ENCODE data around the gene LRRC74B. TPM values are rescaled to one million over a fixed set of nuclear protein-coding genes. Genes with fewer than 3 reads are reported as not detected.
A peak's percentile ranks its signal among the peaks of the same experiment; 100 is the strongest.

LRRC74B gene
- total RNA-seq, 2 experiments from 2014 or later, result not detected

GRCh38 chr22:21009638-21010425, 35.9 kb upstream of the LRRC74B start:
- Mint-ChIP-seq H3K36me3 (ENCODE audit: low read depth) (no peaks in the 10 kb centered on the region), H3K9me3 (no peaks in the 10 kb centered on the region), H3K4me1 (ENCODE audit: low read depth) (peaks cover 15% of the 10 kb centered on the region), H3K4me3 (peak overlapping the region; percentile 42), H3K27ac (no peak overlapping the region), H3K27me3 (no peaks in the 10 kb centered on the region)
- Histone ChIP-seq H3K27me3 (ENCODE audit: control insufficient read depth in 1 of 2, insufficient read depth in 2 of 2, low read length in 2 of 2) (no peaks in the 10 kb centered on the region), H3K9me3 (ENCODE audit: control insufficient read depth in 1 of 2, insufficient read depth in 1 of 2, low read length in 2 of 2) (no peaks in the 10 kb centered on the region), H3K36me3 (ENCODE audit: insufficient read depth, low read length) (no peaks in the 10 kb centered on the region), H3K4me1 (ENCODE audit: insufficient read depth, low read length) (peaks cover 12% of the 10 kb centered on the region), H3K4me3 (ENCODE audit: low read length) (no peak overlapping the region), H3K27ac (ENCODE audit: low read depth in 1 of 2, low read length in 2 of 2) (no peak overlapping the region)
- TF ChIP-seq, protein P1, sequence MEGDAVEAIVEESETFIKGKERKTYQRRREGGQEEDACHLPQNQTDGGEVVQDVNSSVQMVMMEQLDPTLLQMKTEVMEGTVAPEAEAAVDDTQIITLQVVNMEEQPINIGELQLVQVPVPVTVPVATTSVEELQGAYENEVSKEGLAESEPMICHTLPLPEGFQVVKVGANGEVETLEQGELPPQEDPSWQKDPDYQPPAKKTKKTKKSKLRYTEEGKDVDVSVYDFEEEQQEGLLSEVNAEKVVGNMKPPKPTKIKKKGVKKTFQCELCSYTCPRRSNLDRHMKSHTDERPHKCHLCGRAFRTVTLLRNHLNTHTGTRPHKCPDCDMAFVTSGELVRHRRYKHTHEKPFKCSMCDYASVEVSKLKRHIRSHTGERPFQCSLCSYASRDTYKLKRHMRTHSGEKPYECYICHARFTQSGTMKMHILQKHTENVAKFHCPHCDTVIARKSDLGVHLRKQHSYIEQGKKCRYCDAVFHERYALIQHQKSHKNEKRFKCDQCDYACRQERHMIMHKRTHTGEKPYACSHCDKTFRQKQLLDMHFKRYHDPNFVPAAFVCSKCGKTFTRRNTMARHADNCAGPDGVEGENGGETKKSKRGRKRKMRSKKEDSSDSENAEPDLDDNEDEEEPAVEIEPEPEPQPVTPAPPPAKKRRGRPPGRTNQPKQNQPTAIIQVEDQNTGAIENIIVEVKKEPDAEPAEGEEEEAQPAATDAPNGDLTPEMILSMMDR (IDR thresholded peaks at IDR 0.05), result no peak
- CTCF ChIA-PET, result no interaction called here
- peak in 4 of 14 experiments; percentile 10 to 64 (median 42) for DNase-seq
- intact Hi-C loops (cut with DNase I, micrococcal nuclease), result no loop called here
- no peak for ATAC-seq (ENCODE audit: poor library complexity)
- POLR2A ChIA-PET, result no interaction called here

GRCh38 chr22:21010426-21011113, 35.2 kb upstream of the LRRC74B start:
- Mint-ChIP-seq H3K4me1 (ENCODE audit: low read depth) (peaks cover 21% of the 10 kb centered on the region), H3K4me3 (no peak overlapping the region), H3K36me3 (ENCODE audit: low read depth) (no peaks in the 10 kb centered on the region), H3K27me3 (no peaks in the 10 kb centered on the region), H3K9me3 (no peaks in the 10 kb centered on the region), H3K27ac (no peak overlapping the region)
- ChIA-PET CTCF (no interaction called here), POLR2A (interaction anchor here (3.2 kb wide), 1 partner anchor 9 kb away, joined by 22 read pairs; the partner anchor contains the start of gene THAP7)
- Histone ChIP-seq H3K36me3 (ENCODE audit: insufficient read depth, low read length) (no peaks in the 10 kb centered on the region), H3K9me3 (ENCODE audit: control insufficient read depth in 1 of 2, insufficient read depth in 1 of 2, low read length in 2 of 2) (no peaks in the 10 kb centered on the region), H3K27ac (ENCODE audit: low read depth in 1 of 2, low read length in 2 of 2) (no peak overlapping the region), H3K4me1 (ENCODE audit: insufficient read depth, low read length) (peaks cover 20% of the 10 kb centered on the region), H3K4me3 (ENCODE audit: low read length) (no peak overlapping the region), H3K27me3 (ENCODE audit: control insufficient read depth in 1 of 2, insufficient read depth in 2 of 2, low read length in 2 of 2) (no peaks in the 10 kb centered on the region)
- TF ChIP-seq, protein P1 (IDR thresholded peaks at IDR 0.05), result no peak
- intact Hi-C loops (cut with DNase I, micrococcal nuclease), result no loop called here
- DNase-seq (no peak), ATAC-seq (ENCODE audit: poor library complexity) (no peak)

DNA sequence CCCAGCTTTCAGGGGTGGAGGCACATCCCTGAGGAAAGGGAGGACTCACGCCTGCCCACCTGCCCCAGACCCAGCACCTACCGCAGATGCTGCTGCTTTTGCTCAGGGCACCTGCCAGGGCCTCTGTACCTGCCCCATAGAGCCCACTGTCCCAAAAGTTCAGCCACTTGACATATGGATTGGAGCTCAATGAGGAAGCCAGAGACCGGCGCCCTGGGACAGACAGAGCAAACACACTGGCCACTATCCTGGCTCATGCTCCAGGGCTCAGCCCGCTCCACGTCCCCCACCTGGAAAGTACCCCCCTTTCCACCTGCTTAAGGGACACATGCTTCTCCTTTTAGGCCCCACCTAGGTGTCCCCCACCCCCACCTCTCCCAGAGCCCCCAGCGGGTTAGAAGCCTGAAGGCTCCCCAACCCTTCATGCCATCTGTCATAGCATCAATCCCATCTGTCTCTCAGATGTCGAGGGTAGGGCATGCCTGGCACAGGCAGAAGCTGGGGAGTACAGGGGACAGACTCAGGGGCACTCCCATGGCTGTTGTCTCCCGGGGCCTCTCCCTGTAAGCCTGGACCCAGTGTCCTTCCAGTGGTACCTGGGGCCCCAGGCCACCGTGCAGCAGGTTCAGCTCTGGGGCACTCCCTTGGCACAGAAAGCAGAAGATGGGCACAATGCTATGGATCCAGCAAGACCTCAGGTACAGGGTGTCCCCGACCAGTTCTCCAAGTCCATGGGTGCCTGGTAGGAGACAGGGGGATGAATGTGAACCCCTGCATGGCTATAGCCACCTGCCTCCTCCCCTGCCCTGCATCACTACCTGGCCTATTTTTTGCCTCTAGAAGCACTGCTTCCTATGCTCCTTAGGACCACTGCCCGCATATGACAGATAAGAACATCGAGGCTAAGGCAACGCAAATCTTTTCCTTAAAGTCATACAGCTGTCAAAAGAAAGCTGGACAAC, 33.0 kb upstream of the LRRC74B start:
- H3K36me3 ChIP-seq (ENCODE audit: insufficient read depth, low read length), result no peaks in the 10 kb centered on the region
- H3K4me3 ChIP-seq (ENCODE audit: low read length), result no peak overlapping the region
- no peaks in the 10 kb centered on the region for H3K27me3 ChIP-seq (ENCODE audit: control insufficient read depth in 1 of 2, insufficient read depth in 2 of 2, low read length in 2 of 2)
- ChIA-PET CTCF (no interaction called here), POLR2A (interaction anchor here (1.2 to 3.2 kb wide), 2 partner anchors 11 to 95 kb away, joined by 3 to 22 read pairs; partner anchors contain the start of genes CRKL and THAP7)
- intact Hi-C loops (cut with DNase I, micrococcal nuclease), result no loop called here
- H3K4me1 Mint-ChIP-seq (ENCODE audit: low read depth), result peaks cover 30% of the 10 kb centered on the region
- no peaks in the 10 kb centered on the region for H3K27me3 Mint-ChIP-seq
- H3K4me3 Mint-ChIP-seq, result peak overlapping the region; percentile 70
- DNase-seq, result peak in 1 of 14 experiments; percentile 15
- no peak for ATAC-seq (ENCODE audit: poor library complexity)
- TF ChIP-seq, protein P1 (IDR thresholded peaks at IDR 0.05), result no peak
- H3K27ac ChIP-seq (ENCODE audit: low read depth in 1 of 2, low read length in 2 of 2), result peak overlapping the region in 1 of 2 donors; percentile 79
- peak overlapping the region; percentile 81 for H3K27ac Mint-ChIP-seq
- H3K36me3 Mint-ChIP-seq (ENCODE audit: low read depth), result no peaks in the 10 kb centered on the region
- no peaks in the 10 kb centered on the region for H3K9me3 Mint-ChIP-seq
- H3K9me3 ChIP-seq (ENCODE audit: control insufficient read depth in 1 of 2, insufficient read depth in 1 of 2, low read length in 2 of 2), result no peaks in the 10 kb centered on the region
- peaks cover 26% of the 10 kb centered on the region for H3K4me1 ChIP-seq (ENCODE audit: insufficient read depth, low read length)

Measured in CD4-positive, alpha-beta T cell (primary cell).